Left lung (tissue), 10 donors: ENCODE data around the gene HOXB6. TPM values are rescaled to one million over a fixed set of nuclear protein-coding genes. Genes with fewer than 3 reads are reported as not detected.
A peak's percentile ranks its signal among the peaks of the same experiment; 100 is the strongest.

ENCODE experiments used
- ATAC-seq: fragments of 200-7000 bp; cut with Tn5 transposase; one replicate; pipeline ENCODE4 v1.9.1; 2020; ENCODE audit warnings: moderate library complexity
- DNase-seq, 4 donors: peaks; one replicate each; pipeline ENCODE4 v3.0.0-alpha.2; 2013 to 2020
- H3K27ac ChIP-seq, 2 donors: fragments of 200-600 bp; sonication (generic) in 1 of 2; one replicate each; pipeline versions ENCODE4 v1.5.0 to v1.8.0; 2020 to 2021
- H3K27me3 ChIP-seq, 2 donors: fragments of 200-600 bp; sonication (generic) in 1 of 2; one replicate each; pipeline versions ENCODE4 v1.5.0 to v1.8.0; 2020 to 2021
- H3K36me3 ChIP-seq, 2 donors: fragments of 200-600 bp; sonication (generic) in 1 of 2; one replicate each; pipeline versions ENCODE4 v1.5.0 to v1.8.0; 2020 to 2021
- H3K4me1 ChIP-seq, 2 donors: fragments of 200-600 bp; one replicate each; pipeline ENCODE4 v1.8.0; 2021
- H3K4me3 ChIP-seq, 2 donors: fragments of 200-600 bp; sonication (generic) in 1 of 2; one replicate each; pipeline versions ENCODE4 v1.5.0 to v1.8.0; 2020 to 2021; ENCODE audit warnings: mild to moderate bottlenecking in 1 of 2
- H3K9me3 ChIP-seq, 2 donors: fragments of 200-600 bp; sonication (generic) in 1 of 2; one replicate each; pipeline versions ENCODE4 v1.5.0 to v1.8.0; 2020 to 2021
- CTCF ChIP-seq, 2 donors: fragments of 200-600 bp; sonication (generic) in 1 of 2; IDR thresholded peaks; one replicate each; pipeline versions ENCODE4 v1.5.0 to v1.8.0; 2021; ENCODE audit warnings: antibody characterized with exemption in 2 of 2
- intact Hi-C, 2 donors: fragments of 100-400 bp; cut with DNase I; formaldehyde crosslinking; loops; one replicate each; pipeline versions ENCODE4 v1.11.2 to v1.14.2; 2022
- polyA plus RNA-seq, 6 donors: library from polyadenylated mRNA; unstranded; fragments of 120-200 nt; gene quantifications; one replicate each; pipeline ENCODE4 v1.2.1, GENCODE V29; 2013; ENCODE audit not compliant: insufficient read length in 6 of 6
- total RNA-seq, 2 donors: library from RNA; stranded (reverse); fragmentation: NEBNext Ultra II Directional; extraction: Animal tissue kit (Norgen Biotek cat#: 25700); gene quantifications; one replicate each; pipeline ENCODE4 v1.2.1, GENCODE V29; 2021
- donor health status: DM: no; HTN: yes; CAD: no.
- donor health status: DM: no; HTN: no; CAD: no.

HOXB6 gene
- total and polyA plus RNA-seq, 8 donors: 5.1 to 17.1 (median 12.1) TPM

DNA sequence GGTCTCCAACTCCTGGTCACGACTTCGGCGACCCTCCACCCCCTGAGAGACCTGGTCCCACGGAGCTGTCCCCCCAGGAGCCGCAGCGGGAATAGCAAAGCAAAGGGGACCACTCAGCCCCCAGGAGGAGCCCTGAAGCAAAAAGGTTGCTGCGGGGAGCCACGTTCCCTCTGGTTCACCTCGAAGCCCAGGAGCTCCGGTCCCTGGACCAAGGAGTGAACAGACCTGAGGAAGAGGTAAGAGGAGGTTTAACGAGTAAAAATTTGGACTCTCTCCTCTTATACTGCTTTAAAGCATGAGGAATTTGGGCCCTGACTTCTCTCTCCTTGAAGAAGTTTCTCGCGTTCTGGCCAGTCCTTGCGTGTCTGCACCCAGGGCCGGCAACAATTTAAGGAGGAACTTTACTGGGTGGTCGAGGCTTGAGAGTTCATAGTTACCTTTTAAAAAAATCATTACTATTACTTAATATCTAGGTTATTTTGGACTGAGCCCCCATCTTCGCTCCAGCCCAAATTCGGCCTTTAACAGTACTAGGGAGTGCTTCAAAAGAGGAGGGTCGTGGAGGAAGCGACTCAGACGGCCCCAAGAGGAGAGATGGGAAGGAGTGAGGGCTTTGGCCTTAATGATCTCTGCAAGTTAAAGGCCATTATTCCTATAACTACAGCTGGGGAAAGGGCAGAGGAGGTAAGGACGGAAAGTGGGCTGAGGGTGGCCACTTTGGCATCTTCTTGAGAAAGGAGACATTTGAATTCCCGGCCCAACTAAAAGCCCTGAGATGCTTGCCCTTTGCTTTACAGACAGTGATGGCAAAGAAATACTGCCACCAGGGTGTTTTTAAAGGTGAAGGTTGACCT is 38.3 kb upstream of the HOXB6 start:
- TF ChIP-seq CTCF (IDR thresholded peaks at IDR 0.05): no peak
- H3K27ac ChIP-seq: no peak overlapping the region
- intact Hi-C loops: no loop called here
- no peak overlapping the region for H3K4me3 ChIP-seq
- DNase-seq (no peak), ATAC-seq (no peak)
- no peaks in the 10 kb centered on the region for H3K36me3 ChIP-seq
- peaks cover 0 to 14% of the 10 kb centered on the region in 2 donors for H3K4me1 ChIP-seq
- peaks cover 99 to 100% of the 10 kb centered on the region in 2 donors for H3K27me3 ChIP-seq
- no peaks in the 10 kb centered on the region for H3K9me3 ChIP-seq

GRCh38 chr17:48642059-48642842 is 37.5 kb upstream of the HOXB6 start:
- H3K9me3 ChIP-seq: no peaks in the 10 kb centered on the region
- ATAC-seq: no peak
- H3K27me3 ChIP-seq: peaks cover 99 to 100% of the 10 kb centered on the region in 2 donors
- H3K4me3 ChIP-seq: no peak overlapping the region
- intact Hi-C loops: no loop called here
- H3K27ac ChIP-seq: no peak overlapping the region
- no peaks in the 10 kb centered on the region for H3K36me3 ChIP-seq
- no peak for TF ChIP-seq CTCF (IDR thresholded peaks at IDR 0.05)
- peaks cover 0 to 9% of the 10 kb centered on the region in 2 donors for H3K4me1 ChIP-seq
- peak in 1 of 4 donors; percentile 80 for DNase-seq

GRCh38 chr17:48641541-48642058 is 36.8 kb upstream of the HOXB6 start:
- peaks cover 99 to 100% of the 10 kb centered on the region in 2 donors for H3K27me3 ChIP-seq
- ATAC-seq: no peak
- no peak for TF ChIP-seq CTCF (IDR thresholded peaks at IDR 0.05)
- no peak overlapping the region for H3K27ac ChIP-seq
- H3K9me3 ChIP-seq: no peaks in the 10 kb centered on the region
- no peak overlapping the region for H3K4me3 ChIP-seq
- intact Hi-C loops: no loop called here
- H3K36me3 ChIP-seq: no peaks in the 10 kb centered on the region
- peaks cover 0 to 6% of the 10 kb centered on the region in 2 donors for H3K4me1 ChIP-seq
- no peak for DNase-seq

DNA sequence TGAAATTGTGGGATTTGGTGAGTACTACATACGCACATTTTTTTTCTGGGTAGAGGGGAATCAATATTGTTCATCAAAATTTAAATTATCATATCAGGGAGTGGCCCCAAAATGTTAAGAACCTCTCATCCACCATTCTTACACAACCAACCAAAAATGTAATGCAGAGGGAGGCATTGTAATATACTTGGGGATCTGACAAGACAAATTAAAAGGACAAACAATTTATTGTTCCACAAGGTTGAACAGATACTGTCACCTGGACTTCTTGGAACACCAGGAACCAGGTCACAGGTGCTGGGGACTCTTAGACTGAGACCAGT is 36.0 kb upstream of the HOXB6 start:
- no peak for TF ChIP-seq CTCF (IDR thresholded peaks at IDR 0.05)
- H3K4me1 ChIP-seq: no peaks in the 10 kb centered on the region
- H3K36me3 ChIP-seq: no peaks in the 10 kb centered on the region
- ATAC-seq (no peak), DNase-seq (no peak)
- peaks cover 99 to 100% of the 10 kb centered on the region in 2 donors for H3K27me3 ChIP-seq
- H3K4me3 ChIP-seq: no peak overlapping the region
- H3K27ac ChIP-seq: no peak overlapping the region
- intact Hi-C loops: no loop called here
- no peaks in the 10 kb centered on the region for H3K9me3 ChIP-seq
